WTC11 (cell line): ENCODE data around the gene TRMO. TPM values are rescaled to one million over a fixed set of nuclear protein-coding genes. Genes with fewer than 3 reads are reported as not detected.

Experiments used
- ATAC-seq: fragments of 200-7000 bp; cut with Tn5 transposase; 2 replicates; pipeline ENCODE4 v1.10.0; 2021; ENCODE audit warnings: mild to moderate bottlenecking, moderate library complexity
- CTCF ChIA-PET: fragments of 300-600 bp; sonication (Branson Sonifier 250); formaldehyde crosslinking; loops from one replicate; lab custom pipeline; 2021; ENCODE audit warnings: antibody characterized with exemption; lab: Charles Lee
- POLR2A ChIA-PET: fragments of 350-600 bp; sonication (Branson Sonifier 250); formaldehyde crosslinking; loops from one replicate; lab custom pipeline; 2021; ENCODE audit warnings: antibody characterized with exemption; lab: Charles Lee
- DNase-seq: peaks from one replicate; pipeline ENCODE4 v3.0.0; 2021; ENCODE audit warnings: low spot score
- H3K27ac Mint-ChIP-seq: 2 replicates; pipeline ENCODE4 v1.8.0; 2021; ENCODE audit warnings: mixed read lengths
- H3K27me3 Mint-ChIP-seq: 2 replicates; pipeline ENCODE4 v1.8.0; 2021; ENCODE audit warnings: low read depth, mild to moderate bottlenecking, moderate library complexity, mixed read lengths
- H3K36me3 Mint-ChIP-seq: 2 replicates; pipeline ENCODE4 v1.8.0; 2021; ENCODE audit warnings: mixed read lengths
- H3K4me1 Mint-ChIP-seq: 2 replicates; pipeline ENCODE4 v1.8.0; 2022; ENCODE audit warnings: mixed read lengths
- H3K4me3 Mint-ChIP-seq: 2 replicates; pipeline ENCODE4 v1.8.0; 2021; ENCODE audit warnings: mild to moderate bottlenecking, moderate library complexity, mixed read lengths
- H3K9me3 Mint-ChIP-seq: 2 replicates; pipeline ENCODE4 v1.8.0; 2021; ENCODE audit warnings: mixed read lengths
- AR ChIP-seq: fragments of 250-450 bp; sonication (Bioruptor Pico); IDR thresholded peaks from 2 replicates; pipeline ENCODE4 v1.9.0; 2021; ENCODE audit warnings: mild to moderate bottlenecking
- ETV6 ChIP-seq: sonication (generic); formaldehyde crosslinking; IDR thresholded peaks from 2 replicates; pipeline ENCODE4 v1.8.1; 2022; ENCODE audit warnings: mild to moderate bottlenecking, missing genetic modification reagents
- GABPB1 ChIP-seq: sonication (generic); formaldehyde crosslinking; IDR thresholded peaks from 2 replicates; pipeline ENCODE4 v1.8.1; 2023; ENCODE audit warnings: mild to moderate bottlenecking, missing genetic modification reagents
- HMGA2 ChIP-seq: fragments of 250-450 bp; sonication (Bioruptor Pico); IDR thresholded peaks from 2 replicates; pipeline ENCODE4 v1.4.0; 2021; ENCODE audit warnings: mild to moderate bottlenecking, moderate library complexity
- HMGXB4 ChIP-seq: sonication (generic); formaldehyde crosslinking; IDR thresholded peaks from 2 replicates; pipeline ENCODE4 v1.8.1; 2023; ENCODE audit warnings: mild to moderate bottlenecking, moderate library complexity, missing genetic modification reagents
- KAT7 ChIP-seq: sonication (generic); formaldehyde crosslinking; IDR thresholded peaks from 2 replicates; pipeline ENCODE4 v1.8.1; 2023; ENCODE audit warnings: missing genetic modification reagents, mild to moderate bottlenecking, borderline replicate concordance
- MAX ChIP-seq: sonication (generic); formaldehyde crosslinking; IDR thresholded peaks from 2 replicates; pipeline ENCODE4 v1.8.0; 2022; ENCODE audit warnings: mild to moderate bottlenecking, missing genetic modification reagents
- NFATC4 ChIP-seq: fragments of 250-450 bp; sonication (Bioruptor Pico); IDR thresholded peaks from 2 replicates; pipeline ENCODE4 v1.9.0; 2021; ENCODE audit warnings: mild to moderate bottlenecking
- PRDM15 ChIP-seq: sonication (generic); formaldehyde crosslinking; IDR thresholded peaks from 2 replicates; pipeline ENCODE4 v1.8.0; 2022; ENCODE audit warnings: missing genetic modification reagents
- RELA ChIP-seq: sonication (generic); formaldehyde crosslinking; IDR thresholded peaks from 2 replicates; pipeline ENCODE4 v1.8.1; 2022; ENCODE audit warnings: missing genetic modification reagents, mild to moderate bottlenecking, borderline replicate concordance
- SOX15 ChIP-seq: fragments of 250-450 bp; sonication (Bioruptor Pico); IDR thresholded peaks from 2 replicates; pipeline ENCODE4 v1.9.0; 2021; ENCODE audit warnings: mild to moderate bottlenecking
- SP1 ChIP-seq: sonication (generic); formaldehyde crosslinking; conservative IDR thresholded peaks from 2 replicates; pipeline ENCODE4 v1.8.1; 2022; ENCODE audit warnings: missing genetic modification reagents
- ZNF232 ChIP-seq: sonication (generic); formaldehyde crosslinking; IDR thresholded peaks from 2 replicates; pipeline ENCODE4 v1.8.0; 2022; ENCODE audit warnings: mild to moderate bottlenecking, missing genetic modification reagents
- ZNF416 ChIP-seq: fragments of 250-450 bp; sonication (Bioruptor Pico); IDR thresholded peaks from 2 replicates; pipeline ENCODE4 v1.9.0; 2021; ENCODE audit warnings: mild to moderate bottlenecking, inconsistent platforms
- ZNF425 ChIP-seq: fragments of 250-450 bp; sonication (Bioruptor Pico); conservative IDR thresholded peaks from 2 replicates; pipeline ENCODE4 v1.9.0; 2021; ENCODE audit warnings: mild to moderate bottlenecking
- total RNA-seq: library from RNA; stranded (reverse); gene quantifications from 3 replicates; pipeline ENCODE4 v1.2.3, GENCODE V29; 2021
- TF ChIP-seq, protein P1 (sequence below): sonication (generic); formaldehyde crosslinking; conservative IDR thresholded peaks from 2 replicates; pipeline ENCODE4 v1.8.1; 2023; ENCODE audit warnings: mild to moderate bottlenecking, low read depth, missing genetic modification reagents, moderate library complexity

The TRMO gene
- total RNA-seq, 1 experiment from 2014 or later, result 4.6 TPM

DNA sequence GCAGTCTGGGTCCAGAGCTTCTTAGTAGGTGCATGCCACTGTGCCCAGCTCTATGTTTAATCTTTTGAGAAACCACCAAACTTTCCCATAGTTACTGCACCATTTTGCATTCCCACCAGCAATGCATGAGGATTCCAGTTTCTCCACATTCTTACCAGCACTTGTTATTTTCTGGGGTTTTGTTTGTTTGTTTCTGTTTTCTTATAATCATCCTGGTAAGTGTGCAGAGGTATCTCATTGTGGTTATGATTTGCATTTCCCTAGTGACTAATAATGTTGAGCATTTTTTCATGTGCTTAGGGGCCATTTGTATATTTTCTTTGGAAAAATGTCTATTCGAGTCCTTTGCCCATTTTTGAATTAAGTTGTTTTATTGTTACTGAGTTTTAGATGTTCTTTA, 57.9 kb downstream of the TRMO start:
- peaks cover 12% of the 10 kb centered on the region for H3K4me1 Mint-ChIP-seq
- POLR2A ChIA-PET, result no interaction called here
- CTCF ChIA-PET, result interaction anchor here (1.8 kb wide), 1 partner anchor 26 kb away, joined by 11 read pairs; no protein-coding TSS in a partner anchor
- TF ChIP-seq KAT7 (CRISPR knock-in tag) (no peak), ETV6 (CRISPR knock-in tag) (no peak), ZNF232 (no peak), AR (no peak), HMGA2 (CRISPR knock-in tag) (no peak), ZNF416 (no peak), HMGXB4 (no peak), ZNF425 (CRISPR knock-in tag) (no peak), GABPB1 (CRISPR knock-in tag) (no peak), RELA (no peak), SOX15 (CRISPR knock-in tag) (no peak), MAX (CRISPR knock-in tag) (no peak), SP1 (CRISPR knock-in tag) (no peak), PRDM15 (CRISPR knock-in tag) (no peak), NFATC4 (CRISPR knock-in tag) (no peak)
- TF ChIP-seq, protein P1, sequence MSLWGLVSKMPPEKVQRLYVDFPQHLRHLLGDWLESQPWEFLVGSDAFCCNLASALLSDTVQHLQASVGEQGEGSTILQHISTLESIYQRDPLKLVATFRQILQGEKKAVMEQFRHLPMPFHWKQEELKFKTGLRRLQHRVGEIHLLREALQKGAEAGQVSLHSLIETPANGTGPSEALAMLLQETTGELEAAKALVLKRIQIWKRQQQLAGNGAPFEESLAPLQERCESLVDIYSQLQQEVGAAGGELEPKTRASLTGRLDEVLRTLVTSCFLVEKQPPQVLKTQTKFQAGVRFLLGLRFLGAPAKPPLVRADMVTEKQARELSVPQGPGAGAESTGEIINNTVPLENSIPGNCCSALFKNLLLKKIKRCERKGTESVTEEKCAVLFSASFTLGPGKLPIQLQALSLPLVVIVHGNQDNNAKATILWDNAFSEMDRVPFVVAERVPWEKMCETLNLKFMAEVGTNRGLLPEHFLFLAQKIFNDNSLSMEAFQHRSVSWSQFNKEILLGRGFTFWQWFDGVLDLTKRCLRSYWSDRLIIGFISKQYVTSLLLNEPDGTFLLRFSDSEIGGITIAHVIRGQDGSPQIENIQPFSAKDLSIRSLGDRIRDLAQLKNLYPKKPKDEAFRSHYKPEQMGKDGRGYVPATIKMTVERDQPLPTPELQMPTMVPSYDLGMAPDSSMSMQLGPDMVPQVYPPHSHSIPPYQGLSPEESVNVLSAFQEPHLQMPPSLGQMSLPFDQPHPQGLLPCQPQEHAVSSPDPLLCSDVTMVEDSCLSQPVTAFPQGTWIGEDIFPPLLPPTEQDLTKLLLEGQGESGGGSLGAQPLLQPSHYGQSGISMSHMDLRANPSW, result no peak
- H3K9me3 Mint-ChIP-seq, result peaks cover 16% of the 10 kb centered on the region
- H3K4me3 Mint-ChIP-seq, result no peak overlapping the region
- peaks cover 72% of the 10 kb centered on the region for H3K27me3 Mint-ChIP-seq
- ATAC-seq (no peak), DNase-seq (no peak)
- peaks cover 9% of the 10 kb centered on the region; the same call in 1 of the 2 replicates for H3K36me3 Mint-ChIP-seq
- H3K27ac Mint-ChIP-seq, result no peak overlapping the region
